Right atrium auricular region (tissue), 2 donors: Measurements from ENCODE around the gene TXNDC16. TPM values are rescaled to one million over a fixed set of nuclear protein-coding genes. Genes with fewer than 3 reads are reported as not detected.

Experiments
- DNase-seq: peaks from one replicate; pipeline ENCODE4 v3.0.0-alpha.2; 2019; ENCODE audit warnings: low spot score
- H3K27ac ChIP-seq, 2 donors: fragments of 200-600 bp; sonication (generic); 1 replicate in 1 of 2; 2 replicates in 1 of 2; pipeline ENCODE4 v1.5.1; 2016 to 2019
- H3K27me3 ChIP-seq, 2 donors: fragments of 200-600 bp; sonication (generic); one replicate each; pipeline versions ENCODE4 v1.5.1 to v1.6.0; 2017 to 2019
- H3K36me3 ChIP-seq: fragments of 200-600 bp; sonication (generic); one replicate; pipeline ENCODE4 v1.5.1; 2016
- H3K4me1 ChIP-seq, 2 donors: fragments of 200-600 bp; sonication (generic); one replicate each; pipeline versions ENCODE4 v1.5.1 to v1.6.0; 2017 to 2019
- H3K4me3 ChIP-seq, 2 donors: fragments of 200-600 bp; sonication (generic); 1 replicate in 1 of 2; 2 replicates in 1 of 2; pipeline ENCODE4 v1.5.1; 2017 to 2019; ENCODE audit warnings: mild to moderate bottlenecking in 1 of 2, moderate library complexity in 1 of 2
- H3K9me3 ChIP-seq, 2 donors: fragments of 200-600 bp; sonication (generic); one replicate each; pipeline ENCODE4 v1.5.1; 2019
- CTCF ChIP-seq, 2 donors: fragments of 200-600 bp; sonication (generic); IDR thresholded peaks; one replicate each; pipeline ENCODE4 v1.5.1; 2019; ENCODE audit warnings: antibody characterized with exemption in 2 of 2
- total RNA-seq, 2 donors: library from RNA; depleted of rRNA; stranded (reverse); fragments of >200 nt; gene quantifications; one replicate each; pipeline ENCODE4 v1.1.0, GENCODE V29; 2016

TXNDC16 gene
- total RNA-seq, 2 donors from 2014 or later: 6.7 to 7.0 TPM

DNA sequence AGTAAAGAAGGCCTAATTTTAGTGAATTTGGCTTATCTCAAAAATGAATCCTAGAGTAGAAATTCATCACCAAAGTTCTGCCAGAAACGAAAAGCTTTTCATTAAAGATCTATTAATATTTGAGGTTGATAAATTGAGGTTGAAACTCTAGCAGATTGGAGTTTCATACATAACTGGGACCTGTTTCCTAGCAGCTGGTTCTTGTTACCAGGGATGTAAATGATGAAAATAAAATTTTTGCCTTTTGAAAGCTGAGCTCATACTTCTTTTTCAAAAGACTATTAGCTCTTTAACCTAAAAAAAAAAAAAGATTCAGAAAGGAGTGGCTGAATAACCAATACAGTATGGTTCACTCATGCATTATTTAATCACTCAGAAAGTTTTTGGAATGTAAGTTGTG lies 139.9 kb downstream of the TXNDC16 start:
- H3K4me3 ChIP-seq: no peak overlapping the region
- DNase-seq: no peak
- no peaks in the 10 kb centered on the region for H3K36me3 ChIP-seq

DNA sequence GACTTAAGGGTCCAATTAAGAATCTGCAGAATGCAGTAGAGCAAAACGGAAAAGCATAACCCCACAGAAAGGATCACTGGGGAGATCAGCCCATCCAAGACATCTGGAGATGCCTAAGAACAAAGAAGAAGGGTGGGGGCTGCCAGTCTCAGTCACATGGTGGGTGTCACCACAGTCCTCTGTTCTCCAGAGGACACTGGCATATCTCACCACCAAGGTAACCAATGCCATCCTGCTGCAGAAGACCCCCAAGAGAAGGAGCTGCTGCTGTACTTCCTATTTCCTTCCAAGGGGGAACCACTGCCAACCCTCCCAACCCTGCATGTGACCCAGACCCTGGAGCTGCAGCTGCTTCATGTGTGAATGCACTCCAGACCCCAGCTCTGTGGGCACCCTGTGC lies 147.0 kb downstream of the TXNDC16 start:
- H3K4me1 ChIP-seq: no peaks in the 10 kb centered on the region
- H3K27ac ChIP-seq: no peak overlapping the region
- no peaks in the 10 kb centered on the region for H3K27me3 ChIP-seq
- no peaks in the 10 kb centered on the region for H3K9me3 ChIP-seq
- TF ChIP-seq CTCF (IDR thresholded peaks at IDR 0.05): no peak
- no peak overlapping the region for H3K4me3 ChIP-seq
- DNase-seq: no peak
- H3K36me3 ChIP-seq: no peaks in the 10 kb centered on the region

More for the DNA sequence above, 139.9 kb downstream of the TXNDC16 start:
- no peak for TF ChIP-seq CTCF (IDR thresholded peaks at IDR 0.05)
- Histone ChIP-seq H3K4me1 (no peaks in the 10 kb centered on the region), H3K27ac (no peak overlapping the region), H3K9me3 (no peaks in the 10 kb centered on the region), H3K27me3 (no peaks in the 10 kb centered on the region)

GRCh38 chr14:52402812-52403526 lies 149.3 kb downstream of the TXNDC16 start:
- Histone ChIP-seq H3K4me1 (no peaks in the 10 kb centered on the region), H3K36me3 (no peaks in the 10 kb centered on the region), H3K4me3 (no peak overlapping the region), H3K9me3 (no peaks in the 10 kb centered on the region), H3K27me3 (no peaks in the 10 kb centered on the region), H3K27ac (no peak overlapping the region)
- no peak for DNase-seq
- TF ChIP-seq CTCF (IDR thresholded peaks at IDR 0.05): no peak

DNA sequence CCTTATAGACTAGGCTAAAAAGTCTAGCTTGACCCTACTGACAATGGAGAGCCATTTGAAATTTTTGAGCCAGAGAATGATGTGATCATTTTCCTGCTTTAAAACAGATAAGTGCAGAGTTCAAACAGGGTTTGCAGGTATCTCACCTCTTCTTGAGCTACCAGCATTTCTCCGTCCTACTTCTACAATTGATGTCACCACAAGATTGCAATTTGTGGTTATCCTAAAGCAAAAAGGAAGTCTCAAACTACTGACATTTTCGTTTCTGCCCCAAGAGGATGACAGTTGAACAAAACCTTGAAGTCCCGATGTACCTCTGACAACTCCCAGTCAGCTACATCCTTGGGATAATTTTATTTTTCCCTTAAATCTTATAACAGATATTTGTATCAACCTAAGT lies 151.5 kb downstream of the TXNDC16 start:
- Histone ChIP-seq H3K27ac (no peak overlapping the region), H3K4me1 (no peaks in the 10 kb centered on the region), H3K9me3 (no peaks in the 10 kb centered on the region), H3K27me3 (no peaks in the 10 kb centered on the region), H3K36me3 (no peaks in the 10 kb centered on the region), H3K4me3 (no peak overlapping the region)
- no peak for DNase-seq
- no peak for TF ChIP-seq CTCF (IDR thresholded peaks at IDR 0.05)

- Histone ChIP-seq H3K9me3 (no peaks in the 10 kb centered on the region), H3K4me3 (no peak overlapping the region), H3K27ac (no peak overlapping the region), H3K36me3 (no peaks in the 10 kb centered on the region), H3K27me3 (no peaks in the 10 kb centered on the region), H3K4me1 (no peaks in the 10 kb centered on the region)
- DNase-seq: no peak
- TF ChIP-seq CTCF (IDR thresholded peaks at IDR 0.05): no peak
These were observed 152.2 kb downstream of the TXNDC16 start for GRCh38 chr14:52399921-52400595.
